GM12878 (cell line): Measurements from ENCODE around the gene TM7SF3. TPM values are rescaled to one million over a fixed set of nuclear protein-coding genes. Genes with fewer than 3 reads are reported as not detected.

ENCODE experiments used
- ATAC-seq: fragments of 200-7000 bp; cut with Tn5 transposase; 3 replicates; pipeline ENCODE4 v1.9.1; 2020; ENCODE audit warnings: mild to moderate bottlenecking, moderate library complexity
- BruUV-seq: library from RNA; stranded (reverse); fragments of 400-500 nt; replicated peaks from 2 replicates; lab custom pipeline; 2021; lab: Mats Ljungman, UMichigan
- CTCF ChIA-PET: fragments of 300-600 bp; sonication (Branson Sonifier 250); formaldehyde crosslinking; extraction: SDS; loops from one replicate; lab custom pipeline; 2021; ENCODE audit warnings: inconsistent platforms; lab: Yijun Ruan, JAX
- POLR2A ChIA-PET: fragments of 350-600 bp; formaldehyde crosslinking; extraction: SDS; loops from one replicate; lab custom pipeline; 2021; ENCODE audit warnings: inconsistent platforms; lab: Charles Lee
- RAD21 ChIA-PET: fragments of 300-600 bp; sonication (Branson Sonifier 250); formaldehyde crosslinking; loops from one replicate; lab custom pipeline; 2023; ENCODE audit warnings: antibody characterized with exemption; ENCODE audit not compliant: unreplicated experiment; lab: Charles Lee
- SMC1A ChIA-PET: fragments of 300-600 bp; sonication (Branson Sonifier 250); formaldehyde crosslinking; loops from one replicate; lab custom pipeline; 2023; ENCODE audit not compliant: unreplicated experiment, uncharacterized antibody; lab: Charles Lee
- DNase-seq: peaks from one replicate; pipeline ENCODE4 v3.0.0-alpha.2; 2011; ENCODE audit warnings: low read depth, low spot score
- FAIRE-seq: peaks from 3 replicates; lab custom pipeline; 2011; peaks lifted over from hg19 to GRCh38; lab: Jason Lieb, UNC
- H2AFZ ChIP-seq: 2 replicates; pipeline ENCODE4 v1.6.0; 2011; ENCODE audit warnings: low read depth, low read length, control low read depth; ENCODE audit not compliant: control insufficient read depth
- H3K27ac ChIP-seq: 2 replicates; pipeline ENCODE4 v1.5.1; 2011; ENCODE audit warnings: control low read depth; ENCODE audit not compliant: control insufficient read depth, insufficient read depth
- H3K27me3 ChIP-seq, 2 experiments: replicated peaks in 1 of 2; 2 replicates each; pipeline versions ENCODE4 v1.6.0 to v1.6.1; 2011; ENCODE audit warnings: low read length in 1 of 2; ENCODE audit not compliant: control insufficient read depth in 2 of 2, insufficient read depth in 2 of 2
- H3K36me3 ChIP-seq, 2 experiments: 2 replicates each; pipeline ENCODE4 v1.5.1; 2011; ENCODE audit warnings: low read length in 1 of 2; ENCODE audit not compliant: control insufficient read depth in 2 of 2, insufficient read depth in 2 of 2
- H3K4me1 ChIP-seq: 2 replicates; pipeline ENCODE4 v1.6.1; 2011; ENCODE audit warnings: mild to moderate bottlenecking, low read length, moderate library complexity, mixed read lengths; ENCODE audit not compliant: control insufficient read depth, insufficient read depth
- H3K4me2 ChIP-seq: 2 replicates; pipeline ENCODE4 v1.6.0; 2011; ENCODE audit warnings: control low read depth; ENCODE audit not compliant: control insufficient read depth, insufficient read depth
- H3K4me3 ChIP-seq: fragments of 200-600 bp; sonication (generic); 2 replicates; pipeline ENCODE4 v1.5.1; 2016
- H3K79me2 ChIP-seq: 2 replicates; pipeline ENCODE4 v1.6.0; 2011; ENCODE audit warnings: low read length; ENCODE audit not compliant: control insufficient read depth, insufficient read depth
- H3K9ac ChIP-seq: 2 replicates; pipeline ENCODE4 v1.8.0; 2011; ENCODE audit warnings: low read length, control low read depth, mixed read lengths; ENCODE audit not compliant: control insufficient read depth, insufficient read depth
- H3K9me3 ChIP-seq: replicated peaks from 3 replicates; pipeline ENCODE4 v1.5.1; 2011; ENCODE audit warnings: mild to moderate bottlenecking, low read length; ENCODE audit not compliant: control insufficient read depth, insufficient read depth
- H4K20me1 ChIP-seq: 2 replicates; pipeline ENCODE4 v1.6.0; 2011; ENCODE audit not compliant: control insufficient read depth, insufficient read depth
- BMI1 ChIP-seq: fragments of 450-650 bp; IDR thresholded peaks from 2 replicates; pipeline ENCODE4 v1.6.1; 2016; ENCODE audit warnings: mild to moderate bottlenecking, moderate library complexity, borderline replicate concordance
- EZH2 ChIP-seq: IDR thresholded peaks from 2 replicates; pipeline ENCODE4 v1.6.1; 2012; ENCODE audit warnings: low read depth, mild to moderate bottlenecking, control low read depth, inconsistent platforms, low read length, borderline replicate concordance; ENCODE audit not compliant: control insufficient read depth
- MEF2B ChIP-seq: fragments of 450-650 bp; IDR thresholded peaks from 2 replicates; pipeline ENCODE4 v1.6.1; 2018; ENCODE audit warnings: mild to moderate bottlenecking, moderate library complexity; ENCODE audit not compliant: partially characterized antibody, poor library complexity, severe bottlenecking
- ZBTB11 ChIP-seq: fragments of 450-650 bp; formaldehyde crosslinking; IDR thresholded peaks from 2 replicates; pipeline ENCODE4 v1.5.0; 2022; ENCODE audit warnings: mild to moderate bottlenecking, missing genetic modification characterization
- ZZZ3 ChIP-seq: IDR thresholded peaks from 2 replicates; pipeline ENCODE4 v1.6.1; 2011; ENCODE audit warnings: low read depth; ENCODE audit not compliant: control insufficient read depth, insufficient read length
- whole genome bisulfite sequencing: methylation state at CpG from one replicate; pipeline ENCODE4 v1.1.6; 2016; ENCODE audit warnings: low lambda C conversion rate; ENCODE audit not compliant: insufficient replicate concordance, insufficient coverage; ENCODE audit errors: missing lambda C conversion rate; 5-methylcytosine and 5-hydroxymethylcytosine counted together
- in situ Hi-C: fragments of 300-500 bp; cut with MboI; formaldehyde crosslinking; loops from 9 replicates; pipeline ENCODE4 v1.14.3; 2018; ENCODE audit warnings: mixed read lengths
- intact Hi-C: fragments of 100-400 bp; cut with micrococcal nuclease; formaldehyde crosslinking; loops from one replicate; pipeline ENCODE4 v1.14.2; 2022; ENCODE audit not compliant: unreplicated experiment
- polyA plus RNA-seq, 11 experiments: library from polyadenylated mRNA; depleted of rRNA in 4 of 11; unstranded in 6 of 11; stranded (reverse) in 5 of 11; fragments of >200 nt; fragmentation: Nextera tagmentation in 4 of 11; fragmentation: Illumina TruSeq in 1 of 11; extraction: Ambion mirVana in 4 of 11; extraction: Trizol in 1 of 11; gene quantifications; 1 replicate in 1 of 11; 2 replicates in 10 of 11; pipeline versions ENCODE4 v1.2.1 to v1.2.3, GENCODE V29; 2011 to 2016; ENCODE audit warnings: inconsistent platforms in 2 of 11, missing spikeins in 2 of 11, low read depth in 1 of 11
- total RNA-seq, 4 experiments: library from RNA; depleted of rRNA in 3 of 4; stranded (reverse); fragments of >200 nt in 3 of 4; fragmentation: Illumina TruSeq in 1 of 4; extraction: Trizol in 1 of 4; gene quantifications; 2 replicates each; pipeline versions ENCODE4 v1.2.1 to v1.2.3, GENCODE V29; 2013 to 2021
- TF ChIP-seq, protein P1 (sequence below): fragments of 150-350 bp; IDR thresholded peaks from 2 replicates; pipeline ENCODE4 v1.6.1; 2016; ENCODE audit warnings: low read depth, low read length
- TF ChIP-seq, protein P2 (sequence below): IDR thresholded peaks from 2 replicates; pipeline ENCODE4 v1.6.1; 2012; ENCODE audit warnings: low read length, inconsistent platforms
- TF ChIP-seq, protein P3 (sequence below): fragments of 450-650 bp; IDR thresholded peaks from 2 replicates; pipeline ENCODE4 v1.6.1; 2016; ENCODE audit warnings: mild to moderate bottlenecking, moderate library complexity, borderline replicate concordance

The TM7SF3 gene
- total and polyA plus RNA-seq, 10 of the 15 experiments (the other 5 are each of a cell fraction or from before 2014, with no cell fraction given): 31.4 to 341 (median 74.8) TPM

- TF ChIP-seq, protein P1, sequence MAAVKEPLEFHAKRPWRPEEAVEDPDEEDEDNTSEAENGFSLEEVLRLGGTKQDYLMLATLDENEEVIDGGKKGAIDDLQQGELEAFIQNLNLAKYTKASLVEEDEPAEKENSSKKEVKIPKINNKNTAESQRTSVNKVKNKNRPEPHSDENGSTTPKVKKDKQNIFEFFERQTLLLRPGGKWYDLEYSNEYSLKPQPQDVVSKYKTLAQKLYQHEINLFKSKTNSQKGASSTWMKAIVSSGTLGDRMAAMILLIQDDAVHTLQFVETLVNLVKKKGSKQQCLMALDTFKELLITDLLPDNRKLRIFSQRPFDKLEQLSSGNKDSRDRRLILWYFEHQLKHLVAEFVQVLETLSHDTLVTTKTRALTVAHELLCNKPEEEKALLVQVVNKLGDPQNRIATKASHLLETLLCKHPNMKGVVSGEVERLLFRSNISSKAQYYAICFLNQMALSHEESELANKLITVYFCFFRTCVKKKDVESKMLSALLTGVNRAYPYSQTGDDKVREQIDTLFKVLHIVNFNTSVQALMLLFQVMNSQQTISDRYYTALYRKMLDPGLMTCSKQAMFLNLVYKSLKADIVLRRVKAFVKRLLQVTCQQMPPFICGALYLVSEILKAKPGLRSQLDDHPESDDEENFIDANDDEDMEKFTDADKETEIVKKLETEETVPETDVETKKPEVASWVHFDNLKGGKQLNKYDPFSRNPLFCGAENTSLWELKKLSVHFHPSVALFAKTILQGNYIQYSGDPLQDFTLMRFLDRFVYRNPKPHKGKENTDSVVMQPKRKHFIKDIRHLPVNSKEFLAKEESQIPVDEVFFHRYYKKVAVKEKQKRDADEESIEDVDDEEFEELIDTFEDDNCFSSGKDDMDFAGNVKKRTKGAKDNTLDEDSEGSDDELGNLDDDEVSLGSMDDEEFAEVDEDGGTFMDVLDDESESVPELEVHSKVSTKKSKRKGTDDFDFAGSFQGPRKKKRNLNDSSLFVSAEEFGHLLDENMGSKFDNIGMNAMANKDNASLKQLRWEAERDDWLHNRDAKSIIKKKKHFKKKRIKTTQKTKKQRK: no peak
- TF ChIP-seq EZH2: no peak
Measured at GRCh38 chr12:26966842-26967241, 47.3 kb downstream of the TM7SF3 start (continued).

- ATAC-seq: no peak
- H3K9ac ChIP-seq: no peak overlapping the region
- FAIRE-seq: no peak
- no peaks in the 10 kb centered on the region for H4K20me1 ChIP-seq
- in situ Hi-C loops: no loop called here
- DNase-seq: no peak
- H3K79me2 ChIP-seq: no peaks in the 10 kb centered on the region
- SMC1A ChIA-PET: interaction anchor here (1.2 to 2.6 kb wide), 3 partner anchors 40 to 51 kb away, joined by 3 to 6 read pairs (median 4); partner anchors contain the start of gene TM7SF3
- 100% methylated on average over 1 of the region's 1 CpG for WGBS
- RAD21 ChIA-PET: interaction anchor here (0.7 to 1.2 kb wide), 5 partner anchors 9 to 78 kb away, joined by 3 read pairs; no protein-coding TSS in a partner anchor
- H2AFZ ChIP-seq: no peak overlapping the region
- H3K36me3 ChIP-seq: peaks cover 0 to 11% of the 10 kb centered on the region in 2 experiments; a peak in 2 of 4 replicates
- no TSS peak for BruUV-seq
- intact Hi-C loops: no loop called here
- no peaks in the 10 kb centered on the region for H3K9me3 ChIP-seq
- no peak overlapping the region for H3K4me3 ChIP-seq
- no peak overlapping the region for H3K27ac ChIP-seq
- CTCF ChIA-PET: interaction anchor here (1.2 to 1.8 kb wide), 2 partner anchors 9 to 22 kb away, joined by 5 to 7 read pairs; no protein-coding TSS in a partner anchor
- no peaks in the 10 kb centered on the region for H3K27me3 ChIP-seq
- POLR2A ChIA-PET: no interaction called here
- no peaks in the 10 kb centered on the region for H3K4me1 ChIP-seq
- no peak overlapping the region for H3K4me2 ChIP-seq
- TF ChIP-seq MEF2B (no peak), ZBTB11 (CRISPR knock-in tag) (no peak), ZZZ3 (no peak), BMI1 (no peak)
- TF ChIP-seq, protein P2, sequence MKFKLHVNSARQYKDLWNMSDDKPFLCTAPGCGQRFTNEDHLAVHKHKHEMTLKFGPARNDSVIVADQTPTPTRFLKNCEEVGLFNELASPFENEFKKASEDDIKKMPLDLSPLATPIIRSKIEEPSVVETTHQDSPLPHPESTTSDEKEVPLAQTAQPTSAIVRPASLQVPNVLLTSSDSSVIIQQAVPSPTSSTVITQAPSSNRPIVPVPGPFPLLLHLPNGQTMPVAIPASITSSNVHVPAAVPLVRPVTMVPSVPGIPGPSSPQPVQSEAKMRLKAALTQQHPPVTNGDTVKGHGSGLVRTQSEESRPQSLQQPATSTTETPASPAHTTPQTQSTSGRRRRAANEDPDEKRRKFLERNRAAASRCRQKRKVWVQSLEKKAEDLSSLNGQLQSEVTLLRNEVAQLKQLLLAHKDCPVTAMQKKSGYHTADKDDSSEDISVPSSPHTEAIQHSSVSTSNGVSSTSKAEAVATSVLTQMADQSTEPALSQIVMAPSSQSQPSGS: no peak
- TF ChIP-seq, protein P3, sequence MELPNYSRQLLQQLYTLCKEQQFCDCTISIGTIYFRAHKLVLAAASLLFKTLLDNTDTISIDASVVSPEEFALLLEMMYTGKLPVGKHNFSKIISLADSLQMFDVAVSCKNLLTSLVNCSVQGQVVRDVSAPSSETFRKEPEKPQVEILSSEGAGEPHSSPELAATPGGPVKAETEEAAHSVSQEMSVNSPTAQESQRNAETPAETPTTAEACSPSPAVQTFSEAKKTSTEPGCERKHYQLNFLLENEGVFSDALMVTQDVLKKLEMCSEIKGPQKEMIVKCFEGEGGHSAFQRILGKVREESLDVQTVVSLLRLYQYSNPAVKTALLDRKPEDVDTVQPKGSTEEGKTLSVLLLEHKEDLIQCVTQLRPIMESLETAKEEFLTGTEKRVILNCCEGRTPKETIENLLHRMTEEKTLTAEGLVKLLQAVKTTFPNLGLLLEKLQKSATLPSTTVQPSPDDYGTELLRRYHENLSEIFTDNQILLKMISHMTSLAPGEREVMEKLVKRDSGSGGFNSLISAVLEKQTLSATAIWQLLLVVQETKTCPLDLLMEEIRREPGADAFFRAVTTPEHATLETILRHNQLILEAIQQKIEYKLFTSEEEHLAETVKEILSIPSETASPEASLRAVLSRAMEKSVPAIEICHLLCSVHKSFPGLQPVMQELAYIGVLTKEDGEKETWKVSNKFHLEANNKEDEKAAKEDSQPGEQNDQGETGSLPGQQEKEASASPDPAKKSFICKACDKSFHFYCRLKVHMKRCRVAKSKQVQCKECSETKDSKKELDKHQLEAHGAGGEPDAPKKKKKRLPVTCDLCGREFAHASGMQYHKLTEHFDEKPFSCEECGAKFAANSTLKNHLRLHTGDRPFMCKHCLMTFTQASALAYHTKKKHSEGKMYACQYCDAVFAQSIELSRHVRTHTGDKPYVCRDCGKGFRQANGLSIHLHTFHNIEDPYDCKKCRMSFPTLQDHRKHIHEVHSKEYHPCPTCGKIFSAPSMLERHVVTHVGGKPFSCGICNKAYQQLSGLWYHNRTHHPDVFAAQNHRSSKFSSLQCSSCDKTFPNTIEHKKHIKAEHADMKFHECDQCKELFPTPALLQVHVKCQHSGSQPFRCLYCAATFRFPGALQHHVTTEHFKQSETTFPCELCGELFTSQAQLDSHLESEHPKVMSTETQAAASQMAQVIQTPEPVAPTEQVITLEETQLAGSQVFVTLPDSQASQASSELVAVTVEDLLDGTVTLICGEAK: no peak
Measured at GRCh38 chr12:26963413-26963812, 50.8 kb downstream of the TM7SF3 start.
